Activated naive CD4-positive, alpha-beta T cell treated with anti-CD3 and anti-CD28 coated beads, Interleukin-2, amount 50 U/mL, for 24 hours (primary cell): ENCODE results near the gene YEATS4.
"Not testable (repeated sequence)": the region's sequence is repeated elsewhere in the genome, so short reads cannot be mapped to it uniquely, and the experiment has no call there.

Experiments used
- H3K27ac Mint-ChIP-seq: one replicate; pipeline ENCODE4 v1.8.0; 2021; ENCODE audit warnings: mild to moderate bottlenecking, mixed read lengths
- H3K27me3 Mint-ChIP-seq: one replicate; pipeline ENCODE4 v1.8.0; 2021; ENCODE audit warnings: mixed read lengths
- H3K36me3 Mint-ChIP-seq: one replicate; pipeline ENCODE4 v1.8.0; 2021; ENCODE audit warnings: mixed read lengths
- H3K4me1 Mint-ChIP-seq: one replicate; pipeline ENCODE4 v1.8.0; 2021; ENCODE audit warnings: mixed read lengths
- H3K4me3 Mint-ChIP-seq: one replicate; pipeline ENCODE4 v1.8.0; 2021; ENCODE audit warnings: mild to moderate bottlenecking, mixed read lengths
- H3K9me3 Mint-ChIP-seq: one replicate; pipeline ENCODE4 v1.8.0; 2021; ENCODE audit warnings: mixed read lengths

Gene YEATS4

DNA sequence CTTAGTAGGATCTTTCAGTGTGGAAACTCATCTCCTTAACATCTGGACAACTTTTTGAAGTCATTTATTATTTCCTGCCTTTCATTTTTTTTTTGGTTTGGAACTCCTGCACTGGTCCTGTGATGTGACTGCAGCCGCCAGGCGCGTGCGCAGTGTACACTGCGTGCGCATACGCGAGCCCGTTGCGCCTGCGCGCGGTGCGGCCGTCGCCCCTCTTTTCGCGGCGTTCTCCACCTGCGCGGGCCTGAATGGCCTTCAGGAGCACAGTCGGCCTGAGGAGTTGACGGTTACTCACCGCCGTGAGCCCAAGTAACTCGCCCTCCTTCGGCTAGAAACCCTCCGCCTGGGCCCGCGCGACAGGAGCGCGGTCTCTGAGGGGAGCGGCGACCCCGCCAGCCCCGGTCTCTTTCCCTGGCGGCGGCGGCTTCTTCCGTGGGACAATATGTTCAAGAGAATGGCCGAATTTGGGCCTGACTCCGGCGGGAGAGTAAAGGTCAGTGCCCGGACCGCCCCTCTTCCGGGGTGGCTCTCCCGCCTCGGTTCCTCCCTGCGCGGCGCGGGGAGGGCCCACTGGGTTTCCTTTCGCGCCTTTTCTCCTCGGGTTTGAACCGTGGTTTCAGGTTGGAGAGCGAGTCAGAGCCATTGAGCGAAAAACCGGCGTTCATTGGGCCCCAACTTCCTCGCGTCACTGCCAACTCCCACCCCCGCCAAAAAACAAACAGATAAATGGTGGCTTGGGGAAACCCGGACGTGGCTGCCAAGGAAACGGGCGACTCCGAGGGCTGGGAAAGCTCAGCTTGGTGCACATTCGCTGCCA, at the start of gene YEATS4:
Gene YEATS4 (plus strand): TSS at position 213 of the 817 bp plus-strand sequence. CDS start 230 bp downstream, at position 443.
- Mint-ChIP-seq H3K36me3 (no peaks in the 10 kb centered on the region), H3K27me3 (no peaks in the 10 kb centered on the region), H3K4me3 (peak within 1 kb of the TSS; percentile 92)

GRCh38 chr12:69313209-69313608, 46.3 kb upstream of the YEATS4 start:
- H3K36me3 Mint-ChIP-seq, result peaks cover 3% of the 10 kb centered on the region
- no peaks in the 10 kb centered on the region for H3K9me3 Mint-ChIP-seq
- no peak overlapping the region for H3K27ac Mint-ChIP-seq
- H3K27me3 Mint-ChIP-seq, result no peaks in the 10 kb centered on the region
- H3K4me1 Mint-ChIP-seq, result no peaks in the 10 kb centered on the region
- H3K4me3 Mint-ChIP-seq, result no peak overlapping the region

More for the DNA sequence above, at the start of gene YEATS4:
- Mint-ChIP-seq H3K27ac (peak within 1 kb of the TSS; percentile 94), H3K9me3 (no peaks in the 10 kb centered on the region), H3K4me1 (peaks cover 33% of the 10 kb centered on the region)

- H3K27ac Mint-ChIP-seq, H3K27me3 Mint-ChIP-seq: not testable (repeated sequence)
These were observed 42.8 kb upstream of the YEATS4 start for GRCh38 chr12:69316784-69317183.

DNA sequence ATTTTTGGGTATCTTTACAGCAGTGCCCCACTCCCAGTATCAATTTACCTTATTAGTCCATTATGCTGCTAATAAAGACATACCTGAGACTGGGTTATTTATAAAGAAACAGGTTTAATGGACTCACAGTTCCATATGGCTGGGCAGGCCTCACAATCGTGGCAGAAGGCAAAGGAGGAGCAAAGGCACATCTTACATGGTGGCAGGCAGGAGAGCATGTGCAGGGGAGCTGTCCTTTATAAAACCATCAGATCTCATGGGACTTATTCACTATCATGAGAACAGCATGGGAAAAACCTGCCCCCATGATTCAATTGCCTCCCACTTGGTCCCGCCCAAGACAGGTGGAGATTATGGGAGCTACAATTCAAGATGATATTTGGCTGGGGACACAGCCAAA, 42.3 kb upstream of the YEATS4 start:
- not testable (repeated sequence) for H3K27me3 Mint-ChIP-seq, H3K4me1 Mint-ChIP-seq, H3K27ac Mint-ChIP-seq, H3K36me3 Mint-ChIP-seq, H3K9me3 Mint-ChIP-seq, H3K4me3 Mint-ChIP-seq

More at GRCh38 chr12:69316784-69317183, 42.8 kb upstream of the YEATS4 start:
- not testable (repeated sequence) for H3K36me3 Mint-ChIP-seq, H3K9me3 Mint-ChIP-seq, H3K4me3 Mint-ChIP-seq, H3K4me1 Mint-ChIP-seq

- H3K27ac Mint-ChIP-seq, result no peak overlapping the region
- no peaks in the 10 kb centered on the region for H3K9me3 Mint-ChIP-seq
- no peaks in the 10 kb centered on the region for H3K4me1 Mint-ChIP-seq
- peaks cover 1% of the 10 kb centered on the region for H3K27me3 Mint-ChIP-seq
- H3K36me3 Mint-ChIP-seq, result peaks cover 6% of the 10 kb centered on the region
- no peak overlapping the region for H3K4me3 Mint-ChIP-seq
These were observed 41.3 kb upstream of the YEATS4 start for GRCh38 chr12:69318225-69318624.

GRCh38 chr12:69321351-69321750, 38.2 kb upstream of the YEATS4 start:
- peaks cover 16% of the 10 kb centered on the region for H3K4me1 Mint-ChIP-seq
- no peaks in the 10 kb centered on the region for H3K9me3 Mint-ChIP-seq
- no peak overlapping the region for H3K27ac Mint-ChIP-seq
- peaks cover 1% of the 10 kb centered on the region for H3K27me3 Mint-ChIP-seq
- H3K4me3 Mint-ChIP-seq, result no peak overlapping the region
- H3K36me3 Mint-ChIP-seq, result peaks cover 6% of the 10 kb centered on the region

GRCh38 chr12:69324797-69325466, 34.6 kb upstream of the YEATS4 start:
- Mint-ChIP-seq H3K4me1 (peaks cover 47% of the 10 kb centered on the region), H3K27ac (no peak overlapping the region), H3K36me3 (peaks cover 10% of the 10 kb centered on the region), H3K27me3 (peaks cover 1% of the 10 kb centered on the region), H3K9me3 (no peaks in the 10 kb centered on the region), H3K4me3 (peak overlapping the region; percentile 12)

- H3K27me3 Mint-ChIP-seq, result no peaks in the 10 kb centered on the region
- H3K4me1 Mint-ChIP-seq, result peaks cover 69% of the 10 kb centered on the region
- H3K36me3 Mint-ChIP-seq, result peaks cover 7% of the 10 kb centered on the region
- H3K9me3 Mint-ChIP-seq, result no peaks in the 10 kb centered on the region
- peak overlapping the region; percentile 97 for H3K27ac Mint-ChIP-seq
- peak overlapping the region; percentile 63 for H3K4me3 Mint-ChIP-seq
These were observed 31.1 kb upstream of the YEATS4 start for GRCh38 chr12:69328426-69328825.

- no peaks in the 10 kb centered on the region for H3K9me3 Mint-ChIP-seq
- H3K4me1 Mint-ChIP-seq, result peaks cover 74% of the 10 kb centered on the region
- H3K36me3 Mint-ChIP-seq, result peaks cover 7% of the 10 kb centered on the region
- H3K27me3 Mint-ChIP-seq, result no peaks in the 10 kb centered on the region
- H3K27ac Mint-ChIP-seq, result peak overlapping the region; percentile 97
- peak overlapping the region; percentile 92 for H3K4me3 Mint-ChIP-seq
These were observed 29.7 kb upstream of the YEATS4 start for GRCh38 chr12:69329669-69330428.

GRCh38 chr12:69330475-69331473, 28.8 kb upstream of the YEATS4 start:
- Mint-ChIP-seq H3K36me3 (peaks cover 7% of the 10 kb centered on the region), H3K27ac (peak overlapping the region; percentile 97), H3K4me3 (peak overlapping the region; percentile 92), H3K9me3 (no peaks in the 10 kb centered on the region), H3K4me1 (peaks cover 71% of the 10 kb centered on the region), H3K27me3 (no peaks in the 10 kb centered on the region)

DNA sequence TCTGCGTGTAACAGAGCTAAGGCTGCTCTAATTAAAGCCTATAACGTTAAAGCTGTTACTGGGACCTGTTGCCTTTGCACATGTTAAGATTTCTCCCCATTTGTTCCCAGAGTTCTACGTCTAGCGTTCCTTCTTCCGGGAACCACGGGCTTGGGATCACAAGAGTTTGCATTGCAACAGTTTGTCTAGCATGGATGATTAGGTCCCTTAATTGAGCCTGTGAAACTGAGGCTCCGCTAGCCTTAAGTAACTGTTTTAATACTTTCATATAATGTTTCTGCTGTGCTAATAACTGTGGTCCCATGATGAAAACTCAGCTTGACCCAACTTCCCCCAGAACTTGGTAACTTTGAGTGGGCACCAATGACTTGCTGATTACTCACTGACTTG, 28.0 kb upstream of the YEATS4 start:
- Mint-ChIP-seq H3K9me3 (no peaks in the 10 kb centered on the region), H3K4me1 (peaks cover 69% of the 10 kb centered on the region)

GRCh38 chr12:69331909-69332684, 27.4 kb upstream of the YEATS4 start:
- peaks cover 3% of the 10 kb centered on the region for H3K36me3 Mint-ChIP-seq
- peak overlapping the region; percentile 97 for H3K27ac Mint-ChIP-seq
- peak overlapping the region; percentile 92 for H3K4me3 Mint-ChIP-seq
- H3K27me3 Mint-ChIP-seq, result no peaks in the 10 kb centered on the region
- H3K9me3 Mint-ChIP-seq, result no peaks in the 10 kb centered on the region
- H3K4me1 Mint-ChIP-seq, result peaks cover 67% of the 10 kb centered on the region

More for the DNA sequence above, 28.0 kb upstream of the YEATS4 start:
- Mint-ChIP-seq H3K27ac (peak overlapping the region; percentile 97), H3K4me3 (peak overlapping the region; percentile 92), H3K36me3 (peaks cover 6% of the 10 kb centered on the region), H3K27me3 (no peaks in the 10 kb centered on the region)

DNA sequence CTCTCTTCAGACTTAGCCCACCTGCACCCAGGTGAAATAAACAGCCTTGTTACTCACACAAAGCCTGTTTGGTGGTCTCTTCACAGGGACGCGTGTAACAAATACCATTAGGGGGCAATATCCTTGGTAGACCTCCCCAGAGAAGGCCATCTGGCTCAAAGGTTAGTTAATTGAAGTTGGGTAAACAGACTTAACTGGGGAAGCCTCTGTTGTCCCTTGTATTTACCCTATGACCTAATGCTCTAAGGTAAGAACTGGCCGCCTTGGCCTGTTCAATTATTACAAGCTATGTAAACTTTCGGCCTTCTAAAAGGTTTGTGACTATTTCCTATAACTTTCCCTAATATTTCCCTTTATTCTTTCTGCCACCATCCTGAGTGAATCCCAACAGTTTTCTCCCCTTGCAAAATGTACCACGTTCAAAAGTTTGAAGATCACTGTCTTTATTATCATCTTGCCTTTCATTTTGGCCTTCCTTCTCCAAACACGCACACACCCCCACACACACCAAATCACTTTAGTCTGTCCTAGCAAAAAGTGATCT, 26.7 kb upstream of the YEATS4 start:
- H3K4me1 Mint-ChIP-seq, result peaks cover 65% of the 10 kb centered on the region
- H3K4me3 Mint-ChIP-seq, result peak overlapping the region; percentile 92
- H3K27ac Mint-ChIP-seq, result peak overlapping the region; percentile 97
- no peaks in the 10 kb centered on the region for H3K27me3 Mint-ChIP-seq
- H3K9me3 Mint-ChIP-seq, result no peaks in the 10 kb centered on the region
- no peaks in the 10 kb centered on the region for H3K36me3 Mint-ChIP-seq

DNA sequence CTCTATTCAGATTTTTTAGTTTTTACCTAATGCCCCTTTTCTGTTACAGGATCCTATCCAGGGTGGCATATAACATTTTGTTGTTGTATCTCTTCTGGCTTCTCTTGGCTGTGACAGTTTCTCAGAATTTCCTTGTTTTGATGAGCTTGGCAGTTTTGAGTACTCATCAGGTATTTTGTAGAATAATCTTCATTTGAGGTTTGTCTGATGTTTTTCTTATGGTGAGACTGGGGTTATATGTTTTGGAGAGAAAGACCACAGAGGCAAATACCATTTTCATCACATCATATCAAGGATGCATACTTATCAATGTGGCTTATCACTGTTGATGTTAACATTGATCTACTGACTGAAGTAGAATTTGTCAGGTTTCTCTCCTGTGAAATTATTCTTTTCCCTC, 25.4 kb upstream of the YEATS4 start:
- no peaks in the 10 kb centered on the region for H3K36me3 Mint-ChIP-seq
- peak overlapping the region; percentile 73 for H3K27ac Mint-ChIP-seq
- H3K27me3 Mint-ChIP-seq, result no peaks in the 10 kb centered on the region
- H3K4me1 Mint-ChIP-seq, result peaks cover 52% of the 10 kb centered on the region
- H3K9me3 Mint-ChIP-seq, result no peaks in the 10 kb centered on the region
- peak overlapping the region; percentile 44 for H3K4me3 Mint-ChIP-seq
